Cardiac fibroblast (primary cell): Measurements from ENCODE around the gene FHL3.
"Not testable (repeated sequence)": the region's sequence is repeated elsewhere in the genome, so short reads cannot be mapped to it uniquely, and the experiment has no call there.

ENCODE experiments used
- DNase-seq, 2 donors: peaks; one replicate each; pipeline versions ENCODE4 v3.0.0 to v3.0.0-alpha.2; 2010; ENCODE audit warnings: low read depth in 2 of 2
- H3K4me3 ChIP-seq, 2 donors: replicated peaks in 1 of 2; 1 replicate in 1 of 2; 2 replicates in 1 of 2; pipeline ENCODE4 v1.5.1; 2011; ENCODE audit warnings: low read depth in 2 of 2, low read length in 2 of 2, mild to moderate bottlenecking in 2 of 2, moderate library complexity in 1 of 2
- TF ChIP-seq, protein P1 (sequence below): IDR thresholded peaks from one replicate; pipeline ENCODE4 v1.5.1; 2011; ENCODE audit warnings: low read depth, mild to moderate bottlenecking, low read length, inconsistent platforms

Gene FHL3

DNA sequence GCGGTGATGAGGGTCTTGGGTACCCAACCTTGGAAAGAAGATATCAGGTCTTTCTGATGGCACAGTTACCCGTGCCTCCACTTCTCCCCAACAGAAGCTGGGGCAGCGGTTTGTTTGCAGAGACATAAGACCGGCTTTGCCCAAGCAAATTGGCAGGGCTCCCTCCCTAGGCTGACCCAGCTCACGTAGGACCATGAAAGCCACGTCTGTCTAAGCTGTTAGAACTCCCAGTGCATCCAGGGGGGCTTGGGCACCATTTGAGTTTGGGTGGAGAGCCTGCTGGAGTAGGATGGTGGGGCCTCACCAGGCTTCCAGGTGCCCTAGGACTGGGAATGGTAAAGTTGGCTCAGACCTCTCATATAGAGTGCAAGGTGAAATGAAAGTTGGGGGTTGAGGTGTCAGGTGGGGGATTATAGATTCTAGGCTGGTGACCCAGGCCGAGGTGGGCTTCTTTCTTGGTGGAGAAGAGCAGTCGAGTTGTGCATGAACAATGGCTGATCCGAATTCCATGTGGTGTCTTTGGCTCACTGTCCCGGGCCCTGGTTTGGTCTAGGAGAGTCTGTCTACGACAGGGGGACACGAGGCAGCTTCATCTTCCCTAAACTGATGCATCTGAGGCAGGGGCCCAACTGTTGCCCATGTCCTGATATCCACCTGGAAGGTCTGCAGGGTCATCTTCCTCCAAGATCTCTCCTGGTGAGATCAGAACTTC lies 37.9 kb upstream of the FHL3 start:
- TF ChIP-seq, protein P1, sequence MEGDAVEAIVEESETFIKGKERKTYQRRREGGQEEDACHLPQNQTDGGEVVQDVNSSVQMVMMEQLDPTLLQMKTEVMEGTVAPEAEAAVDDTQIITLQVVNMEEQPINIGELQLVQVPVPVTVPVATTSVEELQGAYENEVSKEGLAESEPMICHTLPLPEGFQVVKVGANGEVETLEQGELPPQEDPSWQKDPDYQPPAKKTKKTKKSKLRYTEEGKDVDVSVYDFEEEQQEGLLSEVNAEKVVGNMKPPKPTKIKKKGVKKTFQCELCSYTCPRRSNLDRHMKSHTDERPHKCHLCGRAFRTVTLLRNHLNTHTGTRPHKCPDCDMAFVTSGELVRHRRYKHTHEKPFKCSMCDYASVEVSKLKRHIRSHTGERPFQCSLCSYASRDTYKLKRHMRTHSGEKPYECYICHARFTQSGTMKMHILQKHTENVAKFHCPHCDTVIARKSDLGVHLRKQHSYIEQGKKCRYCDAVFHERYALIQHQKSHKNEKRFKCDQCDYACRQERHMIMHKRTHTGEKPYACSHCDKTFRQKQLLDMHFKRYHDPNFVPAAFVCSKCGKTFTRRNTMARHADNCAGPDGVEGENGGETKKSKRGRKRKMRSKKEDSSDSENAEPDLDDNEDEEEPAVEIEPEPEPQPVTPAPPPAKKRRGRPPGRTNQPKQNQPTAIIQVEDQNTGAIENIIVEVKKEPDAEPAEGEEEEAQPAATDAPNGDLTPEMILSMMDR = no peak
- no peak overlapping the region for H3K4me3 ChIP-seq
- DNase-seq = no peak

DNA sequence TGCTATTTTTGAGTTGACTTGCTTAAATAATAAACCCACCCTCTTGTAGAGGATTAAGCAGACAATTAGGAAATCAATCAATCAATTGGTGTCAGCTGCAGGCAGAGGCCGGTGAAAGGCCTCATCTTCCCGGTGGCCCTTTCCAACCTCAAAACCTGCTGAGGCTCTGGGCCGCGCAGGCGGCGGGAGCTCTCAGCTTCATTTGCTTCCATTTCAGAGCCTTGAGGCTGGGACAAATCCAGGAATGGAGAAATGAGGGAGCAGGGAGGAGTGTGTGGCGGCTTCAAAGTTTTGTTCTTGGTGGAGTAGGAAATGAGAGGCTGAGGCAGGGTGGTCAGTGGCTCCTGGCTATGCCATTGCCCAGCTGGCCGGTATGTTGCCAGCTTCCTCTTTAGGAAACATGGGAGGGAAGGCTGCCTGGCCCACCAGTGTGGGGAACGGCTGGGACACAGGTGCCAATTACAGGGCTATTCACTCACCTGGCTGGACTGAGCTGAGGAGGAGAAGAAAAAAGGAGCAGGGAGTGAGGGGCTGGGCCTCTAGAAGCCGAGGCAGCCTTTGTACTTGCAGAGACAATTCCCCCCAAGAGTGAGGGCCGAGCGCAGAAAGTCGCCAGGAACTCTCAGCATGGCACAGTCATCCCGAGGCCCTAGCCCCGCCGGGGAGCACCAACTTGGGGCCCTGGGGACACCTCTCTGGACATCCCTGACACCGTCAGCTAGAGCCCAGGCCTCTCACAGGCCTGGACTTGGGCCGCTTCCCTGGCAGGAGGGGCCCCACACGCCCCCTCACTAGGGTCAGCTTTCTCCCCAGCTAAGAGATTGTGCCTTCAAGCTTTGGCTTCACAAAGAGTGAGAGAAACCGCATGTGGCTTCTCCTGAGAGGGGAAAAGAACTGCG lies 36.9 kb upstream of the FHL3 start:
- no peak for DNase-seq
- TF ChIP-seq, protein P1 = no peak

DNA sequence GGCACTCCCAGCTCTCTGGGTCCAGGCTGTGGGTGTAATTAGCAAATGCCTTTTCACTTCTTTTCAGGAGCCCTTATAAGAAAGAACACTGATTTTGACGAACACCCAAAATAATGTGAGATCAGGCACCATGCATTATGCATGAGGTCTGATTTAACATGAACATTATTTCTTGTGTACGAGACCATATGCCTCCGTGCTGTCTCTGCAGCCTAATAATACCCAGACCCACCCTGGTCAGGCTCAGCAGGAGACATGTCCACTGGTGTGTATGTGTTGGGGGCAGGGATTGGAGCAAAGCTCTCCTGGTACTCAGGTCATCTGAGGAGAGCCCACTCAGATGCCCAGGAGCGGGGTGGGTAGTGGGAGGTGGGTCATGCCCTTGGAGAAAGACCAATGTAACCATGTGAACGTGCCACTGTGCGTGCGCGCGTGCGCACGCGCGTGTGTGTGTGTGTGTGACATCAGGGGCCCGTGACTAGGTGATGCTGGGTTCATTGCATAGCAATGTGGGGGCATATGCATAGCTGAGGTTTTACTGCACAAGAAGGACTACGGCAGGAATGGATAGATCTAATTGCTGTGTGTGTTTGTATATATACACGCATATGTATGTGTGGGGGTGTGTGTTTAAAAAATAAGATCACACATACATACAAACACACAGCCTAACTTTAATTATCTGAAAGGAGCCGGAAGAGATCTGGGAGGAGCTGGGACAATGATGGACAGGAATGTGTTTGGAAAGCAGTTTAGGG lies 34.2 kb upstream of the FHL3 start:
- no peak for DNase-seq
- no peak overlapping the region for H3K4me3 ChIP-seq
- TF ChIP-seq, protein P1 = no peak

More for the DNA sequence above, 36.9 kb upstream of the FHL3 start:
- H3K4me3 ChIP-seq = no peak overlapping the region

DNA sequence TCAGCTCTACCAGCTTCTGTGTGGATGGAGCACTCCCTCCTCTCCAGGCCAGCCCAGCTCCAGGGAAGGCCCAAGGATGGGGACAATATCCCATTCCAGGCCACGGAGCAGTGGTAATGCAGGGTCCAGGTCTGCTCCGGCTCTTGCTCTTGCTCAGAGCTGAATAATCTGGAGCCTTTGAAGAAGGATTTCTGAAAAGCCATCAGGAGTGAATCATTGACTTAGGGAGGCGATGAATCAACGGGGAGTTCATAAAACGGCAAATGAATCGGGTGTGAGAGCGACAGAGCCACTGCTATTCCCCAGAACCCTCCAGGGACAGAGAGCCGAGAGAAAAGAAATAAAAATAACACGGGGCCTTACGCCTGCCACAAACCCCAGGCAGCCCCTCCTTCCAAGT lies 33.5 kb upstream of the FHL3 start:
- TF ChIP-seq, protein P1 = no peak
- DNase-seq = peak in 1 of 2 donors; percentile 74
- H3K4me3 ChIP-seq = no peak overlapping the region

DNA sequence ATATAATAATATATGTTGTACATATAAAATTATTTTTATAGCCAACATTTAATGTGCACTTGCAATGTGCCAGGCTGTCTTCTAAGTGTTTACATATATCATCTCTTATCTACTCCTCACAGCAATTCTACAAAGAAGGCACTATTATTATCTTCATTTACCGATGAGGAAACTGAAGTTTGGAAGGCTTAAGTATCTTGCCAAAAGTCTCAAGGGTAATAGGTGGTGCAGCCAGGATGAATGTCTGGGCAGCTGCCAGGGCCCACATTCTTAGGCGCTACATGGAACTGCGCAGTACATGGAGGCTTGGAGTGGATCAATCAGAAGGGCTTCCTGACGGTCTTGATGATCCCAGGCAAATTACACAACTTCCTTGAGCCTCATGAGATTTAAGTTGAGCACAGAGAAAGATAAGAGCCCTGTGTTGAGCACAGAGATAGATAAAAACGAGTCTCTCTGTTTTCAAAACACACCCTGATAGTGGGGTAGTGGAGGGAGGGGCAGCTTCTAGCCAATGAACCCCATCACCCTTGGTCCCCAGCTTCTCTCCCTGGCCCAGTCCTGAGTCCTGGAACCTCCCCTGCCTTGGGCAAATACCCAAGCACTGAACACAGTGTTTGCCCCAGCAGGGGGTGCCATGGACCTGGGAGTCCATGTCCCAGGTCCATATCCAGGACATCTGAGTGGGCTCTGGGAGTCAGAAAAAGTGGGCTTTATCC lies 32.1 kb upstream of the FHL3 start:
- TF ChIP-seq, protein P1 = peak; percentile 18
- peak in 1 of 2 donors; percentile 61 for DNase-seq
- no peak overlapping the region for H3K4me3 ChIP-seq

DNA sequence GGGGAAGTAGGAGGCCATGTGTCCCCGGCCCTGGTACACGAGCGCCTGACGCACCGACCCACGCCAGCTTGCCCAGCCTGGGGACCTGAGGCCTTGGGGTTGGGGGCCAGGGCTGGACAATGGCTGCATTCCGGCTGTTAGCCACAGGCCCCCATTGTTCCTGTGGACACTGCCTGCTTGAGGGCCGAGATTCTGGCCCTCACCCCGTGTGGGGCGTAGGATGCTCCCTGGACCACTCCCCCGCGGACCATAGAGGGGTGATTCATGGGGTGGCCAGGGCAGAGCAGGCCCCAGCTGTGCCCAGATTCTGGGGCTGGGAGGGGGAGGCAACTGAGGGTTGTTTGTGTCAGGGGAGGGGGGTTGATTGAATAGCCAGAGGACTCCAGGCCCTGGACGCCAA lies 29.6 kb upstream of the FHL3 start:
- no peak for DNase-seq
- H3K4me3 ChIP-seq = no peak overlapping the region
- TF ChIP-seq, protein P1 = no peak

DNA sequence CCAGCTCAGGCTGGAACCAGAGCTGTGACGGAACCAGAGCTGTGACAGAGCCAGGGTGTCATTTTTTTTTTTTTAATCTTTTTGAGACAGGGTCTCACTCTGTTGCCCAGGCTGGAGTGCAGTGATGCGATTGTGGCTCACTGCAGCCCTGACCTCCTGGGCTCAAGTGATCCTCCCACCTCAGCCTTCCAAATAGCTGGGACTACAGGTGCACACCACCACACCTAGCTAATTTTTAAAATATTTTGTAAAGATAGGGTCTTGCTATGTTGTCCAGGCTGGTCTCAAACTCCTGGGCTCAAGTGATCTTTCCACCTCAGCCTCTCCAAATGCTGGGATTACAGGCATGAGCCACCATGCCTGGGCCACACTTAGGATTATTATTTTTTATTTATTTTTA lies 27.7 kb upstream of the FHL3 start:
- not testable (repeated sequence) for H3K4me3 ChIP-seq, DNase-seq
